IMR-90 (cell line): ENCODE results near the gene COL4A5. TPM values are rescaled to one million over a fixed set of nuclear protein-coding genes. Genes with fewer than 3 reads are reported as not detected.

Experiments used
- ATAC-seq: fragments of 200-7000 bp; cut with Tn5 transposase; 2 replicates; pipeline ENCODE4 v1.9.1; 2020; ENCODE audit warnings: low read depth, mild to moderate bottlenecking, moderate library complexity
- BruUV-seq: library from RNA; stranded (reverse); fragments of 400-500 nt; replicated peaks from 2 replicates; lab custom pipeline; 2021; lab: Mats Ljungman, UMichigan
- CTCF ChIA-PET: fragments of 300-600 bp; formaldehyde crosslinking; extraction: SDS; loops from one replicate; lab custom pipeline; 2021; ENCODE audit warnings: antibody characterized with exemption; lab: Yijun Ruan, JAX
- POLR2A ChIA-PET: fragments of 300-600 bp; sonication (Branson Sonifier 250); formaldehyde crosslinking; loops from one replicate; lab custom pipeline; 2022; ENCODE audit warnings: antibody characterized with exemption; ENCODE audit not compliant: unreplicated experiment; lab: Charles Lee
- DNase-seq: peaks from one replicate; pipeline ENCODE4 v3.0.0; 2013
- H2AFZ ChIP-seq: replicated peaks from 2 replicates; pipeline ENCODE3; 2013; ENCODE audit warnings: low read length, mild to moderate bottlenecking; ENCODE audit not compliant: poor library complexity
- H2AK5ac ChIP-seq: 2 replicates; pipeline ENCODE4 v1.6.1; 2013; ENCODE audit warnings: low read depth, low read length, inconsistent platforms
- H2AK9ac ChIP-seq: replicated peaks from 2 replicates; pipeline ENCODE3; 2013; ENCODE audit warnings: mild to moderate bottlenecking, low read depth, low read length, moderate library complexity; ENCODE audit not compliant: poor library complexity
- H2BK120ac ChIP-seq: 2 replicates; pipeline ENCODE4 v1.6.1; 2013; ENCODE audit warnings: low read depth, low read length, inconsistent platforms
- H2BK15ac ChIP-seq: 3 replicates; pipeline ENCODE4 v1.6.1; 2013; ENCODE audit warnings: low read depth, low read length, inconsistent platforms
- H2BK20ac ChIP-seq: 2 replicates; pipeline ENCODE4 v1.6.1; 2013; ENCODE audit warnings: low read depth, mild to moderate bottlenecking, inconsistent platforms, low read length, moderate library complexity
- H2BK5ac ChIP-seq: 2 replicates; pipeline ENCODE4 v1.6.1; 2013; ENCODE audit warnings: mild to moderate bottlenecking, low read depth, low read length, inconsistent platforms; ENCODE audit not compliant: poor library complexity, severe bottlenecking
- H3K14ac ChIP-seq: replicated peaks from 2 replicates; pipeline ENCODE4 v1.6.1; 2013; ENCODE audit warnings: low read depth, low read length, inconsistent platforms
- H3K18ac ChIP-seq: 2 replicates; pipeline ENCODE4 v1.6.1; 2013; ENCODE audit warnings: low read depth, low read length, control low read depth
- H3K23ac ChIP-seq: 2 replicates; pipeline ENCODE4 v1.6.1; 2013; ENCODE audit warnings: low read depth, low read length, inconsistent platforms
- H3K27ac ChIP-seq: 2 replicates; pipeline ENCODE4 v1.5.1; 2013; ENCODE audit warnings: mild to moderate bottlenecking, control low read depth, low read length; ENCODE audit not compliant: insufficient read depth
- H3K27me3 ChIP-seq: 2 replicates; pipeline ENCODE4 v1.6.1; 2013; ENCODE audit warnings: low read length; ENCODE audit not compliant: control insufficient read depth, insufficient read depth
- H3K36me3 ChIP-seq: 2 replicates; pipeline ENCODE4 v1.6.1; 2013; ENCODE audit warnings: low read length, mixed read lengths; ENCODE audit not compliant: control insufficient read depth, insufficient read depth
- H3K4ac ChIP-seq: 2 replicates; pipeline ENCODE4 v1.6.1; 2013; ENCODE audit warnings: low read depth, low read length, inconsistent platforms
- H3K4me1 ChIP-seq: 2 replicates; pipeline ENCODE4 v1.6.1; 2013; ENCODE audit warnings: low read length, mixed read lengths; ENCODE audit not compliant: control insufficient read depth, insufficient read depth
- H3K4me2 ChIP-seq: 2 replicates; pipeline ENCODE4 v1.6.1; 2013; ENCODE audit warnings: low read depth, mild to moderate bottlenecking, control low read depth, low read length, moderate library complexity
- H3K4me3 ChIP-seq: 2 replicates; pipeline ENCODE4 v1.5.1; 2013; ENCODE audit warnings: low read depth, mild to moderate bottlenecking, control low read depth, low read length, moderate library complexity; ENCODE audit not compliant: insufficient read depth
- H3K56ac ChIP-seq: 2 replicates; pipeline ENCODE4 v1.6.1; 2013; ENCODE audit warnings: low read length, inconsistent platforms; ENCODE audit not compliant: insufficient read depth; ENCODE audit errors: extremely low read depth
- H3K79me1 ChIP-seq, 2 experiments: 2 replicates each; pipeline ENCODE4 v1.6.1; 2013; ENCODE audit warnings: low read length in 2 of 2, inconsistent platforms in 1 of 2, low read depth in 1 of 2
- H3K9ac ChIP-seq: 2 replicates; pipeline ENCODE4 v1.6.1; 2013; ENCODE audit warnings: low read depth, low read length, control low read depth
- H3K9me1 ChIP-seq: 2 replicates; pipeline ENCODE4 v1.6.1; 2013; ENCODE audit warnings: low read length, inconsistent platforms; ENCODE audit not compliant: insufficient read depth
- H3K9me3 ChIP-seq: 2 replicates; pipeline ENCODE4 v1.6.1; 2013; ENCODE audit warnings: low read length; ENCODE audit not compliant: control insufficient read depth, insufficient read depth
- H4K20me1 ChIP-seq: 2 replicates; pipeline ENCODE4 v1.6.1; 2013; ENCODE audit warnings: low read length, inconsistent platforms; ENCODE audit not compliant: insufficient read depth
- H4K5ac ChIP-seq: 2 replicates; pipeline ENCODE4 v1.6.1; 2013; ENCODE audit warnings: mild to moderate bottlenecking, low read depth, low read length, control low read depth
- H4K8ac ChIP-seq, 2 experiments: 2 replicates each; pipeline ENCODE4 v1.6.1; 2013; ENCODE audit warnings: low read depth in 2 of 2, low read length in 2 of 2, control low read depth in 1 of 2, inconsistent platforms in 1 of 2
- H4K91ac ChIP-seq: 2 replicates; pipeline ENCODE4 v1.6.1; 2013; ENCODE audit warnings: low read depth, low read length, inconsistent platforms; ENCODE audit not compliant: insufficient read depth
- CEBPB ChIP-seq: IDR thresholded peaks from 2 replicates; pipeline ENCODE4 v1.6.1; 2012; ENCODE audit warnings: low read depth, low read length, improper control_type of control experiment
- CTCF ChIP-seq: conservative IDR thresholded peaks from 2 replicates; pipeline ENCODE4 v1.5.1; 2012; ENCODE audit warnings: mild to moderate bottlenecking, low read depth, low read length, improper control_type of control experiment
- ELK1 ChIP-seq: fragments of 150-350 bp; IDR thresholded peaks from 2 replicates; pipeline ENCODE4 v1.6.1; 2016; ENCODE audit warnings: low read depth, mild to moderate bottlenecking, low read length, moderate library complexity, borderline replicate concordance
- FOS ChIP-seq: fragments of 150-350 bp; IDR thresholded peaks from 2 replicates; pipeline ENCODE4 v1.6.1; 2016; ENCODE audit warnings: low read depth, low read length
- MAZ ChIP-seq: IDR thresholded peaks from 2 replicates; pipeline ENCODE4 v1.6.1; 2012; ENCODE audit warnings: low read depth, mild to moderate bottlenecking, low read length, improper control_type of control experiment, moderate library complexity, borderline replicate concordance
- MXI1 ChIP-seq: IDR thresholded peaks from 2 replicates; pipeline ENCODE4 v1.6.1; 2012; ENCODE audit warnings: low read depth, mild to moderate bottlenecking, low read length, moderate library complexity, borderline replicate concordance
- NFE2L2 ChIP-seq: fragments of 150-350 bp; IDR thresholded peaks from 2 replicates; pipeline ENCODE4 v1.6.1; 2016; ENCODE audit warnings: low read depth, mild to moderate bottlenecking, low read length
- RFX5 ChIP-seq: IDR thresholded peaks from 2 replicates; pipeline ENCODE4 v1.8.0; 2012; ENCODE audit warnings: low read depth, mild to moderate bottlenecking, low read length, moderate library complexity
- SMC3 ChIP-seq: fragments of 150-350 bp; IDR thresholded peaks from 2 replicates; pipeline ENCODE4 v1.6.1; 2016; ENCODE audit warnings: low read depth, mild to moderate bottlenecking, antibody characterized with exemption, low read length, moderate library complexity
- USF2 ChIP-seq: fragments of 150-350 bp; IDR thresholded peaks from 2 replicates; pipeline ENCODE4 v1.6.1; 2017; ENCODE audit warnings: mild to moderate bottlenecking, antibody characterized with exemption, low read length, low read depth
- WGBS, 2 experiments: methylation state at CpG; one replicate each; pipeline versions ENCODE4 v1.1.5 to v1.1.7; 2013; ENCODE audit warnings: missing lambda C conversion rate in 2 of 2; ENCODE audit not compliant: insufficient read length in 1 of 2; ENCODE audit errors: extremely low coverage in 2 of 2; 5-methylcytosine and 5-hydroxymethylcytosine counted together
- dilution Hi-C: fragments of 300-500 bp; cut with HindIII; formaldehyde crosslinking; loops from one replicate; pipeline ENCODE4 v1.14.3; 2018; ENCODE audit warnings: low sequenced_read_pairs; ENCODE audit not compliant: unreplicated experiment
- in situ Hi-C: fragments of 300-500 bp; cut with MboI; formaldehyde crosslinking; loops from 3 replicates; pipeline ENCODE4 v1.14.3; 2019; ENCODE audit warnings: low sequenced_read_pairs, inconsistent platforms, mixed read lengths
- intact Hi-C: fragments of 100-400 bp; cut with micrococcal nuclease; formaldehyde crosslinking; loops from 2 replicates; pipeline ENCODE4 v1.10.0; 2022
- polyA plus RNA-seq, 3 experiments: library from polyadenylated mRNA; depleted of rRNA; stranded (reverse); fragments of >200 nt; gene quantifications; 2 replicates each; pipeline ENCODE4 v1.2.3, GENCODE V29; 2012; ENCODE audit warnings: low replicate concordance in 1 of 3
- total RNA-seq: library from RNA; depleted of rRNA; stranded (reverse); fragments of >200 nt; gene quantifications from 2 replicates; pipeline ENCODE4 v1.2.3, GENCODE V29; 2012

The COL4A5 gene
- total and polyA plus RNA-seq, 2 of the 4 experiments (the other 2 are of a cell fraction) = 16.3 to 26.6 TPM

GRCh38 chrX:108722561-108722960 is 282.9 kb downstream of the COL4A5 start:
- Histone ChIP-seq H3K9ac (no peak overlapping the region), H3K27ac (no peak overlapping the region), H3K79me1 (no peaks in the 10 kb centered on the region), H2BK120ac (no peak overlapping the region), H3K18ac (no peak overlapping the region), H3K23ac (no peak overlapping the region), H3K4me1 (no peaks in the 10 kb centered on the region), H4K91ac (no peak overlapping the region), H4K20me1 (no peaks in the 10 kb centered on the region), H3K4me3 (no peak overlapping the region), H2AK5ac (no peak overlapping the region), H3K9me1 (no peaks in the 10 kb centered on the region), H3K9me3 (no peaks in the 10 kb centered on the region), H3K14ac (no peak overlapping the region), H4K5ac (no peak overlapping the region), H4K8ac (no peak overlapping the region), H3K36me3 (no peaks in the 10 kb centered on the region), H2AK9ac (no peak overlapping the region), H3K56ac (no peak overlapping the region), H3K4ac (no peak overlapping the region), H3K4me2 (no peak overlapping the region), H2BK15ac (no peak overlapping the region), H2BK5ac (no peak overlapping the region), H2AFZ (no peak overlapping the region), H2BK20ac (no peak overlapping the region), H3K27me3 (peaks cover 9% of the 10 kb centered on the region)
- no TSS peak for BruUV-seq
- WGBS, 2 experiments = no CpG with 5 or more reads among the region's 2 CpGs
- no peak for DNase-seq
- no peak for ATAC-seq
- in situ Hi-C loops = no loop called here
- dilution Hi-C loops = no loop called here
- TF ChIP-seq RFX5 (no peak), MAZ (no peak), SMC3 (no peak), ELK1 (no peak), CEBPB (no peak), USF2 (no peak), FOS (no peak), CTCF (no peak), MXI1 (no peak), NFE2L2 (no peak)
- ChIA-PET POLR2A (no interaction called here), CTCF (no interaction called here)
- intact Hi-C loops = no loop called here
